ENCODE data around the gene LARP4B. TPM values are rescaled to one million over a fixed set of nuclear protein-coding genes. Genes with fewer than 3 reads are reported as not detected.

The LARP4B gene
- total and polyA plus RNA-seq, 2 of the 13 experiments (the other 11 are each of a cell fraction or from before 2014, with no cell fraction given), result 19.5 to 30.2 TPM

DNA sequence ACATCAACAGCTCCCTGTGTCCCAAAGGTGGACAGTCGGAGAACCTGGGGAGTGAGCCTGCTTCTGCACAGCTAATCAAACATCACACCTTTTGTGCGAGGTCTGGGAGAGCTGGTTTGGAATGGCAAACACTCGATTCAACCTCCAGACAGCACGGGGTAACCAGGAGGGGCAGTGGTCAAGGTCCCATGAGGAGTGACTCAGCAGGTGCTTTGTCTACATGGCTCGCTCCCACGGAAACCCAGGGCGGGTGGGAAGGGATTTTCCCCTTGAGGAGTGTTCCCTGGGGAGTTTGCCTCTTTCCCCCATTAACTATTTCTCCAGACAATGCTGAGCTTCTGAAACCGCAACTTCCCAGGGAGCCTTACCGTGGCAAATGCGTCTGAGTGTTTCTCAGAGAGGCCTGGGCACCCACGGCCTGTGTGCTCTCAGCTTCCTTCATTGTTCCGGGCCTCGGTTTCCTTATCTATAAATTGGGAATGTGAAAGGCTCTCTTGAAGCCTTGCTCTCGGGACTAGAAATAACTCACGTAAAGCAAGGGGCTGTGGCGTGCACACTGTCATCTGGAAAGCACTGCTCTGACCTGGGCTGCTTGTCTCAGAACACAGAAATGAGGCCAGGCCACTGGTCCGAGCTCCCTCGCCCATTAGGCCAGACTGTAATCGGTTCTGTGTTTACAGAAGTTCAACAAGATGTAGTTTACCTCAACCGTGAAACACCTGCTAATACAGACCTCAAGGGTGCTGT is 42.7 kb upstream of the LARP4B start (continued):
- no peak for TF ChIP-seq ZNF34 (CRISPR knock-in tag; IDR thresholded peaks at IDR 0.05; ENCODE audit: borderline replicate concordance)
- TF ChIP-seq ZSCAN31 (CRISPR knock-in tag; IDR thresholded peaks at IDR 0.05; ENCODE audit: low read depth), result no peak
- TF ChIP-seq GABPA (IDR thresholded peaks at IDR 0.05; ENCODE audit: low read depth, low read length), result no peak
- no peak; the same call in 1 of the 2 replicates for TF ChIP-seq GABPA (CRISPR knock-in tag; IDR thresholded peaks at IDR 0.05; ENCODE audit: low read depth)
- no peak for TF ChIP-seq PLSCR1 (CRISPR knock-in tag; IDR thresholded peaks at IDR 0.05; ENCODE audit: borderline replicate concordance)
- TF ChIP-seq IKZF4 (CRISPR knock-in tag; IDR thresholded peaks at IDR 0.05; ENCODE audit: borderline replicate concordance, low read depth, not compliant biosample characterization), result no peak
- no peak for TF ChIP-seq NCOA1 (CRISPR knock-in tag; IDR thresholded peaks at IDR 0.05)
- no peak for TF ChIP-seq ZNF18 (CRISPR knock-in tag; IDR thresholded peaks at IDR 0.05; ENCODE audit: insufficient replicate concordance)
- TF ChIP-seq RFX5 (IDR thresholded peaks at IDR 0.05; ENCODE audit: low read depth, low read length), result no peak
- no peak for TF ChIP-seq PAWR (CRISPR knock-in tag; IDR thresholded peaks at IDR 0.05; ENCODE audit: borderline replicate concordance)
- TF ChIP-seq CBX2 (IDR thresholded peaks at IDR 0.05; ENCODE audit: low read depth, low read length), result no peak
- TF ChIP-seq CBX2 (CRISPR knock-in tag; IDR thresholded peaks at IDR 0.05; ENCODE audit: low read depth), result no peak
- TF ChIP-seq ZNF746 (CRISPR knock-in tag; IDR thresholded peaks at IDR 0.05), result no peak
- TF ChIP-seq KDM6A (CRISPR knock-in tag; IDR thresholded peaks at IDR 0.05; ENCODE audit: low read depth), result 0 out of 2 replicates have a peak, but pooled peaks have one; percentile 18
- TF ChIP-seq ZBED4 (CRISPR knock-in tag; IDR thresholded peaks at IDR 0.05; ENCODE audit: borderline replicate concordance), result no peak
- no peak for TF ChIP-seq CCDC6 (CRISPR knock-in tag; IDR thresholded peaks at IDR 0.05)
- TF ChIP-seq, protein P1, sequence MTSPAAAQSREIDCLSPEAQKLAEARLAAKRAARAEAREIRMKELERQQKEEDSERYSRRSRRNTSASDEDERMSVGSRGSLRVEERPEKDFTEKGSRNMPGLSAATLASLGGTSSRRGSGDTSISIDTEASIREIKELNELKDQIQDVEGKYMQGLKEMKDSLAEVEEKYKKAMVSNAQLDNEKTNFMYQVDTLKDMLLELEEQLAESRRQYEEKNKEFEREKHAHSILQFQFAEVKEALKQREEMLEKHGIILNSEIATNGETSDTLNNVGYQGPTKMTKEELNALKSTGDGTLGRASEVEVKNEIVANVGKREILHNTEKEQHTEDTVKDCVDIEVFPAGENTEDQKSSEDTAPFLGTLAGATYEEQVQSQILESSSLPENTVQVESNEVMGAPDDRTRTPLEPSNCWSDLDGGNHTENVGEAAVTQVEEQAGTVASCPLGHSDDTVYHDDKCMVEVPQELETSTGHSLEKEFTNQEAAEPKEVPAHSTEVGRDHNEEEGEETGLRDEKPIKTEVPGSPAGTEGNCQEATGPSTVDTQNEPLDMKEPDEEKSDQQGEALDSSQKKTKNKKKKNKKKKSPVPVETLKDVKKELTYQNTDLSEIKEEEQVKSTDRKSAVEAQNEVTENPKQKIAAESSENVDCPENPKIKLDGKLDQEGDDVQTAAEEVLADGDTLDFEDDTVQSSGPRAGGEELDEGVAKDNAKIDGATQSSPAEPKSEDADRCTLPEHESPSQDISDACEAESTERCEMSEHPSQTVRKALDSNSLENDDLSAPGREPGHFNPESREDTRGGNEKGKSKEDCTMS (CRISPR knock-in tag; conservative IDR thresholded peaks at IDR 0.05), result no peak
- peak; percentile 62 for TF ChIP-seq KAT8 (CRISPR knock-in tag; IDR thresholded peaks at IDR 0.05)
- TF ChIP-seq TAF1 (CRISPR knock-in tag; IDR thresholded peaks at IDR 0.05), result 0 out of 2 replicates have a peak, but pooled peaks have one; percentile 8
- TF ChIP-seq HNRNPH1 (optimal IDR thresholded peaks at IDR 0.05; ENCODE audit: low read depth, low read length), result no peak
- TF ChIP-seq TGIF2 (CRISPR knock-in tag; IDR thresholded peaks at IDR 0.05), result no peak
- TF ChIP-seq RXRA (CRISPR knock-in tag; IDR thresholded peaks at IDR 0.05), result peak; percentile 86
